Chondrocyte (in vitro differentiated cells): ENCODE measurements around the gene CYP27B1. TPM values are rescaled to one million over a fixed set of nuclear protein-coding genes. Genes with fewer than 3 reads are reported as not detected.

ENCODE experiments used
- DNase-seq: peaks from one replicate; pipeline ENCODE4 v3.0.0; 2021; ENCODE audit warnings: mixed read lengths, low spot score
- H3K27ac Mint-ChIP-seq: one replicate; pipeline ENCODE4 v1.8.0; 2021; ENCODE audit warnings: mild to moderate bottlenecking, moderate library complexity, mixed read lengths; ENCODE audit not compliant: unreplicated experiment
- H3K27me3 Mint-ChIP-seq: 2 replicates; pipeline ENCODE4 v1.8.0; 2021; ENCODE audit warnings: low read depth, mixed read lengths
- H3K36me3 Mint-ChIP-seq: 2 replicates; pipeline ENCODE4 v1.8.0; 2021; ENCODE audit warnings: low read depth, mixed read lengths
- H3K4me1 Mint-ChIP-seq: 2 replicates; pipeline ENCODE4 v1.8.0; 2021; ENCODE audit warnings: low read depth, mild to moderate bottlenecking, mixed read lengths
- H3K4me3 Mint-ChIP-seq: one replicate; pipeline ENCODE4 v1.8.0; 2021; ENCODE audit warnings: mild to moderate bottlenecking, moderate library complexity, mixed read lengths; ENCODE audit not compliant: unreplicated experiment
- H3K9me3 Mint-ChIP-seq: 2 replicates; pipeline ENCODE4 v1.8.0; 2021; ENCODE audit warnings: low read depth, mixed read lengths
- CTCF ChIP-seq: fragments of 200-600 bp; sonication (generic); IDR thresholded peaks from 2 replicates; pipeline ENCODE4 v1.5.0; 2021; ENCODE audit warnings: antibody characterized with exemption, mild to moderate bottlenecking, moderate library complexity
- total RNA-seq: library from RNA; stranded (reverse); gene quantifications from 3 replicates; pipeline ENCODE4 v1.2.1, GENCODE V29; 2021

CYP27B1 gene
- total RNA-seq, 1 donor from 2014 or later, result 3.2 TPM

GRCh38 chr12:57765698-57766463, 997 bp downstream of the CYP27B1 start:
- H3K4me3 Mint-ChIP-seq, result peak overlapping the region; percentile 71
- peaks cover 34% of the 10 kb centered on the region for H3K27me3 Mint-ChIP-seq
- TF ChIP-seq CTCF, result no peak
- H3K36me3 Mint-ChIP-seq, result peaks cover 21% of the 10 kb centered on the region
- no peaks in the 10 kb centered on the region for H3K9me3 Mint-ChIP-seq
- peak overlapping the region; percentile 61 for H3K27ac Mint-ChIP-seq
- no peak for DNase-seq
- H3K4me1 Mint-ChIP-seq, result peaks cover 26% of the 10 kb centered on the region

GRCh38 chr12:57765003-57765697, 1.7 kb downstream of the CYP27B1 start:
- peaks cover 17% of the 10 kb centered on the region for H3K36me3 Mint-ChIP-seq
- peaks cover 34% of the 10 kb centered on the region for H3K27me3 Mint-ChIP-seq
- H3K9me3 Mint-ChIP-seq, result no peaks in the 10 kb centered on the region
- no peak for DNase-seq
- peak overlapping the region; percentile 71 for H3K4me3 Mint-ChIP-seq
- peaks cover 26% of the 10 kb centered on the region for H3K4me1 Mint-ChIP-seq
- TF ChIP-seq CTCF, result peak; percentile 75
- no peak overlapping the region for H3K27ac Mint-ChIP-seq

- peaks cover 13% of the 10 kb centered on the region for H3K36me3 Mint-ChIP-seq
Measured at GRCh38 chr12:57764662-57765002, 2.2 kb downstream of the CYP27B1 start.

GRCh38 chr12:57763881-57764661, 2.8 kb downstream of the CYP27B1 start:
- Mint-ChIP-seq H3K4me3 (no peak overlapping the region), H3K27me3 (peaks cover 34% of the 10 kb centered on the region), H3K27ac (no peak overlapping the region), H3K36me3 (peaks cover 12% of the 10 kb centered on the region), H3K9me3 (no peaks in the 10 kb centered on the region), H3K4me1 (peaks cover 26% of the 10 kb centered on the region)
- TF ChIP-seq CTCF, result no peak
- no peak for DNase-seq

More at GRCh38 chr12:57764662-57765002, 2.2 kb downstream of the CYP27B1 start:
- Mint-ChIP-seq H3K27ac (no peak overlapping the region), H3K4me1 (peaks cover 26% of the 10 kb centered on the region), H3K9me3 (no peaks in the 10 kb centered on the region), H3K27me3 (peaks cover 34% of the 10 kb centered on the region), H3K4me3 (peak overlapping the region; percentile 71)
- DNase-seq, result no peak
- no peak for TF ChIP-seq CTCF

- Mint-ChIP-seq H3K36me3 (peaks cover 11% of the 10 kb centered on the region), H3K4me3 (no peak overlapping the region), H3K4me1 (peaks cover 26% of the 10 kb centered on the region), H3K9me3 (no peaks in the 10 kb centered on the region), H3K27me3 (peaks cover 34% of the 10 kb centered on the region), H3K27ac (no peak overlapping the region)
- TF ChIP-seq CTCF, result no peak
- no peak for DNase-seq
Measured at GRCh38 chr12:57762463-57762862, 4.4 kb downstream of the CYP27B1 start.
